CD4-positive, alpha-beta memory T cell (primary cell): Measurements from ENCODE around the gene RASA2. TPM values are rescaled to one million over a fixed set of nuclear protein-coding genes. Genes with fewer than 3 reads are reported as not detected.

Experiments used
- CTCF ChIA-PET: fragments of 350-600 bp; sonication (Branson Sonifier 250); formaldehyde crosslinking; loops from one replicate; lab custom pipeline; 2021; ENCODE audit warnings: inconsistent platforms; ENCODE audit not compliant: partially characterized antibody; lab: Charles Lee
- POLR2A ChIA-PET: fragments of 350-600 bp; sonication (Branson Sonifier 250); formaldehyde crosslinking; loops from one replicate; lab custom pipeline; 2021; ENCODE audit not compliant: partially characterized antibody; lab: Charles Lee
- DNase-seq, 5 donors: peaks; one replicate each; pipeline versions ENCODE4 v3.0.0 to v3.0.0-alpha.2; 2020 to 2022; ENCODE audit warnings: mixed read lengths in 1 of 5
- H3K27ac ChIP-seq: one replicate; pipeline ENCODE4 v1.7.0; 2013; ENCODE audit warnings: low read depth, low read length
- H3K27me3 ChIP-seq: 2 replicates; pipeline ENCODE4 v1.7.0; 2013; ENCODE audit warnings: mild to moderate bottlenecking, low read length, moderate library complexity; ENCODE audit not compliant: insufficient read depth
- H3K36me3 ChIP-seq: 2 replicates; pipeline ENCODE4 v1.7.0; 2013; ENCODE audit warnings: mild to moderate bottlenecking, low read length, moderate library complexity; ENCODE audit not compliant: insufficient read depth
- H3K4me1 ChIP-seq: 2 replicates; pipeline ENCODE4 v1.7.0; 2013; ENCODE audit warnings: mild to moderate bottlenecking, low read length, moderate library complexity; ENCODE audit not compliant: insufficient read depth
- H3K4me3 ChIP-seq, 2 donors: one replicate each; pipeline ENCODE4 v1.7.0; 2013; ENCODE audit warnings: low read length in 2 of 2, mild to moderate bottlenecking in 1 of 2
- H3K9me3 ChIP-seq, 2 donors: one replicate each; pipeline ENCODE4 v1.7.0; 2013; ENCODE audit warnings: low read length in 2 of 2, control low read depth in 1 of 2; ENCODE audit not compliant: control insufficient read depth in 1 of 2
- H3K27ac Mint-ChIP-seq, 7 donors: one replicate each; pipeline ENCODE4 v1.8.0; 2020 to 2021; ENCODE audit warnings: mixed read lengths in 7 of 7, mild to moderate bottlenecking in 6 of 7, inconsistent platforms in 3 of 7, moderate library complexity in 3 of 7
- H3K27me3 Mint-ChIP-seq, 2 donors: one replicate each; pipeline ENCODE4 v1.8.0; 2020 to 2021; ENCODE audit warnings: mixed read lengths in 2 of 2
- H3K36me3 Mint-ChIP-seq, 2 donors: one replicate each; pipeline ENCODE4 v1.8.0; 2020 to 2021; ENCODE audit warnings: mixed read lengths in 2 of 2, inconsistent platforms in 1 of 2, mild to moderate bottlenecking in 1 of 2
- H3K4me1 Mint-ChIP-seq, 4 donors: one replicate each; pipeline ENCODE4 v1.8.0; 2020 to 2021; ENCODE audit warnings: mixed read lengths in 4 of 4, mild to moderate bottlenecking in 1 of 4
- H3K4me3 Mint-ChIP-seq, 8 donors: one replicate each; pipeline ENCODE4 v1.8.0; 2020 to 2021; ENCODE audit warnings: mixed read lengths in 8 of 8, mild to moderate bottlenecking in 7 of 8, moderate library complexity in 6 of 8, inconsistent platforms in 3 of 8
- H3K9me3 Mint-ChIP-seq, 8 donors: one replicate each; pipeline ENCODE4 v1.8.0; 2020 to 2021; ENCODE audit warnings: mixed read lengths in 8 of 8, mild to moderate bottlenecking in 5 of 8, inconsistent platforms in 3 of 8, moderate library complexity in 1 of 8
- intact Hi-C: fragments of 100-400 bp; cut with micrococcal nuclease; formaldehyde crosslinking; loops from one replicate; pipeline ENCODE4 v1.15.1; 2023
- polyA plus RNA-seq, 2 donors: library from polyadenylated mRNA; unstranded; fragments of 300-500 nt; fragmentation: Illumina TruSeq; gene quantifications; one replicate each; pipeline ENCODE4 v1.2.3, GENCODE V29; 2021
- total RNA-seq, 2 experiments: library from RNA; stranded (reverse); gene quantifications; one replicate each; pipeline ENCODE4 v1.2.3, GENCODE V29; 2021

RASA2 gene
- total and polyA plus RNA-seq, 4 experiments from 2014 or later: 29.4 to 80.9 (median 57.0) TPM

DNA sequence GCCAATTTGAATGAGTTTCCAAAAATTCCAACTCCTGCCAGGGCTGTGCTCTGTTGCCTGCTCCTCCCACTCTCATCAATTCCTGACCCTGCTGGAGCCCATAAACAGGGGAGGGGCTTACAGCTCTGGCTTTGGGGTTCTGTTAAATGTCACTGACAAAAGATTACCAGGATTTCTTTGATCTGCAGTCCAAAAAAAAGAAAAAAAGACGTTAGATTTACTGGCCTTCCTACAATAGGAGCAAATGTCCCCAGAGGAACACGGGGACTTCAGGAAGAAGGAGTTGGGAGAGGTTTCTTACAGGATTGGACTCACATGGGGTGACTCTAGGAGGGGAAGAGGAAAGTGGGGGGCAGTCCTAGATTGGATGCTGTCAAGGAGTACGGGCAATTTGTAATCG, 167.0 kb downstream of the RASA2 start:
- no peak for DNase-seq
- Mint-ChIP-seq H3K4me3 (no peak overlapping the region), H3K27me3 (peaks cover 22 to 28% of the 10 kb centered on the region in 2 donors), H3K9me3 (peaks cover 0 to 3% (median 0%) of the 10 kb centered on the region in 8 donors), H3K27ac (no peak overlapping the region), H3K36me3 (no peaks in the 10 kb centered on the region), H3K4me1 (no peaks in the 10 kb centered on the region)
- no peaks in the 10 kb centered on the region for H3K9me3 ChIP-seq
- no peak overlapping the region for H3K4me3 ChIP-seq
- H3K36me3 ChIP-seq: no peaks in the 10 kb centered on the region
- H3K27me3 ChIP-seq: peaks cover 10% of the 10 kb centered on the region
- POLR2A ChIA-PET: no interaction called here
- intact Hi-C loops: no loop called here
- CTCF ChIA-PET: no interaction called here
- H3K4me1 ChIP-seq: no peaks in the 10 kb centered on the region
- no peak overlapping the region for H3K27ac ChIP-seq

DNA sequence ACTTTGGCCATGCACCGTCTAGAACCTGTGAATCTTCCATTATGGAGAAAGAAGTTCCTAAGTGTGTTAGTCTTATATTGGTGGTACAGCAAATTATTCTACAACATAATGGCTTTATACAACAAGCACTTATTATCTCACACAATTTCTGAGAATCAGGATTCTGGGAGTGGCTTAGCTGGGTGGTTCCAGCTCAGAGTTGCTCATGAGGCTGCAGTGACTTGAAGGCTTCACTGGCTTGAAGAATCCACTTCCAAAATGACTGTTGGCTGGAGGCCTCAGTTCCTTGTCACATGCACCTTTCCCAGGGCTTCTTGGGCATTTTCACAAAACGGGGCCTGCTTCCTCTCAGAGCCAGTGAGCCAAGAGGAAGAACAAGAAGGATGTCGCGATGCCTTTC, 169.0 kb downstream of the RASA2 start:
- H3K27ac ChIP-seq: no peak overlapping the region
- no peaks in the 10 kb centered on the region for H3K9me3 ChIP-seq
- Mint-ChIP-seq H3K4me3 (no peak overlapping the region), H3K9me3 (peaks cover 0 to 3% (median 0%) of the 10 kb centered on the region in 8 donors), H3K36me3 (no peaks in the 10 kb centered on the region), H3K4me1 (peaks cover 4 to 11% (median 7%) of the 10 kb centered on the region in 4 donors), H3K27ac (no peak overlapping the region), H3K27me3 (peaks cover 36 to 38% of the 10 kb centered on the region in 2 donors)
- H3K36me3 ChIP-seq: no peaks in the 10 kb centered on the region
- ChIA-PET POLR2A (no interaction called here), CTCF (interaction anchor here (1.8 kb wide), 1 partner anchor 11 kb away, joined by 7 read pairs; no protein-coding TSS in a partner anchor)
- peaks cover 6% of the 10 kb centered on the region for H3K4me1 ChIP-seq
- intact Hi-C loops: no loop called here
- no peak overlapping the region for H3K4me3 ChIP-seq
- DNase-seq: no peak
- peaks cover 23% of the 10 kb centered on the region for H3K27me3 ChIP-seq

DNA sequence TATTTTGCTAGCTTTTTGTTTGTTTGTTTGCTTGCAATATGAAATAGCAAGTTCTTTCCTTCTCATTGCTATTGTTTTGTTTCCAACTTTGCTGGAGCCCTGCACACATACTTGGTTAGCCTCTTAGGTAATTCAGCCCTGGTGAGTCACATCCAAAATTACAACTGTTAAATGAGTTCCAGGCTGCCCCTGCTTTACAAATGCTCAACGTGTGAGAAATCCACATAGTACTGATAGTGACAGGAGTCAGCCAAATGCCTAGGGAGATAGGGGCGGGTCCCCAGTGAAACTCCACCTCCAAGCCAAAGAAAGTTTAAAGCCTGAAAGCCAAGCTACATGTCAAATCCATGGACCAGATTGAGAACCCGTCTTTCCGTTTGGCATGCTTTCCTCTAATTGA, 169.9 kb downstream of the RASA2 start:
- H3K36me3 Mint-ChIP-seq: no peaks in the 10 kb centered on the region
- no peak overlapping the region for H3K27ac ChIP-seq
- peaks cover 0 to 3% (median 0%) of the 10 kb centered on the region in 8 donors for H3K9me3 Mint-ChIP-seq
- H3K27me3 Mint-ChIP-seq: peaks cover 42 to 43% of the 10 kb centered on the region in 2 donors
- CTCF ChIA-PET: interaction anchor here (1.8 kb wide), 1 partner anchor 12 kb away, joined by 7 read pairs; no protein-coding TSS in a partner anchor
- peaks cover 4 to 11% (median 7%) of the 10 kb centered on the region in 4 donors for H3K4me1 Mint-ChIP-seq
- H3K27me3 ChIP-seq: peaks cover 23% of the 10 kb centered on the region
- intact Hi-C loops: no loop called here
- POLR2A ChIA-PET: no interaction called here
- H3K4me1 ChIP-seq: peaks cover 6% of the 10 kb centered on the region
- H3K4me3 Mint-ChIP-seq: no peak overlapping the region
- no peak overlapping the region for H3K27ac Mint-ChIP-seq
- no peak overlapping the region for H3K4me3 ChIP-seq
- H3K9me3 ChIP-seq: no peaks in the 10 kb centered on the region
- H3K36me3 ChIP-seq: no peaks in the 10 kb centered on the region
- no peak for DNase-seq

DNA sequence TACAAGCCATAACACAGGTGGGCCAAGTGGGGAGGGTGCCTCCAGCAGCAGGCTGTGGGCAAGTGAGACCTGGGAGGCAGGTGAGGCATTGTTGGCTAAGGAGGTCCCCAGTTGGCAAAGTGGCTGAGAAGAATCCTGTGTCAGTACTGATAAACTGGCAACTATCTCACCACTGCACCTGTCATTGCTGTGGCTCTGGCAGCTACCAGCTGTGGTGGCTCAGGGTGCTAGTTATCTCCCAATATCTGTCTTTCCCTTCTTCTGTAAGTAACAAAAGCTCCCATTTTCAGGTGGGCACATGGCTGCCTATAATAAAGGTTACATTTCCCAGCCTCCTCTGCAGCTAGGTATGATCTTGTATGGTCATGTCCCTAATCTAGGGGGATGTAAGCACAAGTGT, 170.7 kb downstream of the RASA2 start:
- H3K9me3 Mint-ChIP-seq: peaks cover 0 to 3% (median 0%) of the 10 kb centered on the region in 8 donors
- H3K4me1 ChIP-seq: peaks cover 6% of the 10 kb centered on the region
- POLR2A ChIA-PET: no interaction called here
- H3K27ac ChIP-seq: no peak overlapping the region
- peaks cover 47 to 48% of the 10 kb centered on the region in 2 donors for H3K27me3 Mint-ChIP-seq
- H3K4me3 ChIP-seq: no peak overlapping the region
- DNase-seq: no peak
- no peaks in the 10 kb centered on the region for H3K9me3 ChIP-seq
- intact Hi-C loops: no loop called here
- no peaks in the 10 kb centered on the region for H3K36me3 ChIP-seq
- CTCF ChIA-PET: no interaction called here
- peaks cover 4 to 11% (median 7%) of the 10 kb centered on the region in 4 donors for H3K4me1 Mint-ChIP-seq
- H3K36me3 Mint-ChIP-seq: no peaks in the 10 kb centered on the region
- H3K27me3 ChIP-seq: peaks cover 23% of the 10 kb centered on the region
- no peak overlapping the region for H3K4me3 Mint-ChIP-seq
- H3K27ac Mint-ChIP-seq: no peak overlapping the region

- Histone ChIP-seq H3K27ac (no peak overlapping the region), H3K4me1 (peaks cover 6% of the 10 kb centered on the region), H3K27me3 (peaks cover 23% of the 10 kb centered on the region), H3K36me3 (no peaks in the 10 kb centered on the region), H3K4me3 (no peak overlapping the region), H3K9me3 (no peaks in the 10 kb centered on the region)
- peaks cover 4 to 11% (median 7%) of the 10 kb centered on the region in 4 donors for H3K4me1 Mint-ChIP-seq
- peaks cover 51% of the 10 kb centered on the region in 2 donors for H3K27me3 Mint-ChIP-seq
- peak overlapping the region; percentile 36 to 81 (median 72) for H3K4me3 Mint-ChIP-seq
- ChIA-PET POLR2A (no interaction called here), CTCF (interaction anchor here (1.2 kb wide), 1 partner anchor 16 kb away, joined by 3 read pairs; no protein-coding TSS in a partner anchor)
- H3K27ac Mint-ChIP-seq: no peak overlapping the region
- peak in 1 of 5 donors; percentile 6 for DNase-seq
- intact Hi-C loops: no loop called here
- peaks cover 0 to 3% (median 0%) of the 10 kb centered on the region in 8 donors for H3K9me3 Mint-ChIP-seq
- H3K36me3 Mint-ChIP-seq: no peaks in the 10 kb centered on the region
Measured at GRCh38 chr3:141659821-141660613, 173.2 kb downstream of the RASA2 start.

DNA sequence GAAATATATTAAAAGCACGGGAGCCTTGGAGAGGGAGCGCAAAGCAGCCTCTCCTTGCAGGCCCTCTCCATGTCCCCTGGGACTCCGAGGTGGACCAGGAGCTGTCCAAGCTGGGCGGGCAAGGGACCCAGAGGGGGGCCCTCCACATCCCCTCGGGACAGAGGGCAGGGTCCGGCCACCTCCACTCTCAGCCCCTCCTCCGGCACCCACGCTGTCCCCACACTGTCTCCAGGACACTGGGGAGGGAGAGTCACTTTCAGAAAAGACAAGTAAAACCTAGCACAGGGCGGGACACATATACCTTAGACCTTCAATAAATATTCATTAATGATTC, 173.8 kb downstream of the RASA2 start:
- peaks cover 0 to 3% (median 0%) of the 10 kb centered on the region in 8 donors for H3K9me3 Mint-ChIP-seq
- no peaks in the 10 kb centered on the region for H3K36me3 Mint-ChIP-seq
- CTCF ChIA-PET: no interaction called here
- intact Hi-C loops: no loop called here
- peaks cover 4 to 11% (median 7%) of the 10 kb centered on the region in 4 donors for H3K4me1 Mint-ChIP-seq
- Histone ChIP-seq H3K36me3 (no peaks in the 10 kb centered on the region), H3K27ac (no peak overlapping the region), H3K4me1 (peaks cover 6% of the 10 kb centered on the region), H3K4me3 (no peak overlapping the region), H3K27me3 (peaks cover 23% of the 10 kb centered on the region), H3K9me3 (no peaks in the 10 kb centered on the region)
- peaks cover 51% of the 10 kb centered on the region in 2 donors for H3K27me3 Mint-ChIP-seq
- POLR2A ChIA-PET: no interaction called here
- DNase-seq: no peak
- no peak overlapping the region for H3K27ac Mint-ChIP-seq
- no peak overlapping the region for H3K4me3 Mint-ChIP-seq

- Histone ChIP-seq H3K9me3 (no peaks in the 10 kb centered on the region), H3K27me3 (peaks cover 23% of the 10 kb centered on the region), H3K36me3 (no peaks in the 10 kb centered on the region), H3K27ac (no peak overlapping the region), H3K4me3 (no peak overlapping the region), H3K4me1 (peaks cover 6% of the 10 kb centered on the region)
- H3K9me3 Mint-ChIP-seq: peaks cover 0 to 3% (median 0%) of the 10 kb centered on the region in 8 donors
- no peaks in the 10 kb centered on the region for H3K36me3 Mint-ChIP-seq
- CTCF ChIA-PET: no interaction called here
- peaks cover 47 to 48% of the 10 kb centered on the region in 2 donors for H3K27me3 Mint-ChIP-seq
- H3K4me3 Mint-ChIP-seq: peak overlapping the region in 1 of 8 donors; percentile 17
- intact Hi-C loops: no loop called here
- H3K27ac Mint-ChIP-seq: no peak overlapping the region
- POLR2A ChIA-PET: no interaction called here
- peaks cover 4 to 11% (median 7%) of the 10 kb centered on the region in 4 donors for H3K4me1 Mint-ChIP-seq
- DNase-seq: no peak
Measured at GRCh38 chr3:141661229-141662196, 174.7 kb downstream of the RASA2 start.
